NB4 (cell line): ENCODE results near the gene GUCY2D.
A peak's percentile ranks its signal among the peaks of the same experiment; 100 is the strongest.

Experiments used
- DNase-seq: peaks from one replicate; pipeline ENCODE4 v3.0.0; 2010; ENCODE audit warnings: low read depth
- H3K4me3 ChIP-seq: one replicate; pipeline ENCODE4 v1.5.1; 2011; ENCODE audit warnings: mild to moderate bottlenecking, low read depth, low read length, moderate library complexity
- CTCF ChIP-seq: IDR thresholded peaks from one replicate; pipeline ENCODE4 v1.5.1; 2012; ENCODE audit warnings: low read depth, low read length
- MAX ChIP-seq: IDR thresholded peaks from 2 replicates; pipeline ENCODE4 v1.6.1; 2011; ENCODE audit warnings: low read depth, low read length
- MYC ChIP-seq: IDR thresholded peaks from 2 replicates; pipeline ENCODE4 v1.6.1; 2011; ENCODE audit warnings: low read depth, low read length
- POLR2A ChIP-seq: IDR thresholded peaks from 2 replicates; pipeline ENCODE4 v1.6.1; 2011; ENCODE audit warnings: mild to moderate bottlenecking; ENCODE audit not compliant: insufficient read length; ENCODE audit errors: extremely low read depth

Gene GUCY2D

DNA sequence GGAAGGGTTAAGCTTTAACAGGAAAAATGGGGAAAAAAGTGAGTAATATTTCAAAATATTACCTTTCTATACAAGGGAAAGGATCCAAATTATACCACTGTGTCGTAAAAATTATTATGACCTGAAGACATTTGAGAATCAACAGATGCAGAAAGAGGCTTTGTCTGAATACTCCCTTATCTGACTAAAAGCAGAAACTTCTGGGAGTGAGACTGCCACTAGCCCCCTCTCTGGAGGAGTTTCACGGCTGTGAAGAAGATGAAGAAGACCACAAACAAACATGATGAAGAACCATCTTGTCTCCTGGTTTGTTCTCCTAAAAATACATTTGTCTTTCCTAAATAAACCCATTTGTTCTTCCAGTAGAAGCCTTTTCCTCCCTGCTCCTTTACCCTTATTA, 41.0 kb upstream of the GUCY2D start:
- DNase-seq = no peak
- TF ChIP-seq CTCF = no peak
- no peak for TF ChIP-seq MYC
- no peak for TF ChIP-seq MAX
- no peak for TF ChIP-seq POLR2A
- H3K4me3 ChIP-seq = no peak overlapping the region

DNA sequence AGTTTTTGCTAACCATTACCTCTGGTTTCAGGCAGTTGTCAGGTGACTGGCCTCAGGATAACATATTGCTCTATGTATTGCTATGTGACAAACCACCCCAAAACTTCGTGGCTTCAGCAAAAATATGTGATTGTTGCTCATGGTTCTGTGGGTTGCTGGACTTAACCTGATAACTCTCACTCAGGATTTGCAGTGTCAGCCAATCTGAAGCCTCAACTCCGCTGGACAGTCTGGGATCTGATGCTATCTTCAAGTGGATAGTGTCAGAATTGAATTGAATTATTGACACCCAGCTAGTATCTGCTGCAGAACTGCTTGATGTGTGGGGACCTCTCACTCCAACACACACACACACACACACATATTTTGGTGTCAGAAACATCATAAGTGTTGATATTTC, 34.7 kb upstream of the GUCY2D start:
- TF ChIP-seq MYC (no peak), POLR2A (no peak), CTCF (no peak)
- no peak overlapping the region for H3K4me3 ChIP-seq
- DNase-seq = no peak

- no peak overlapping the region for H3K4me3 ChIP-seq
- peak; percentile 81 for DNase-seq
- TF ChIP-seq CTCF = no peak
- TF ChIP-seq POLR2A = no peak
- TF ChIP-seq MYC = peak; percentile 8; the same call in 1 of the 2 replicates
These were observed 33.0 kb upstream of the GUCY2D start for GRCh38 chr17:7969433-7969832.

DNA sequence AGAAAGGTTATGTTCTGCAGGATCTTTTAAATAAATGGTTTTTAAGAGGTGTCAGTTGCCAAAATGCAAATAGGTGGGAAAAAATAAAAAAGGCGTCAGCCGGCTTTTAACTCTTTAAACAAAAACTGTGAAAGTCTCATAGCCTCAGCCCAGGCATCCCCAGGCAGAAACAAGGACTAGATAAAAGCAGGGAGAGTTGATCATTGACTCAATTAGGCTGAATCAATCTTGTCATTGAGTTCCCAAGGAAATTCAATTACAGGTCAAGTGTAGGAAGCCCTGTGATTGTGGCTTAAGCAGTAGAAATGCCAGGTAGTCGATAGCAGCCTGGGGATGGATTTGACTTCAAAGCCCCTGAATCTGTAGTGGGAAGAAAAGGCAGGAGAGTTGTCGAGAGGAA, 30.8 kb upstream of the GUCY2D start:
- H3K4me3 ChIP-seq = no peak overlapping the region
- TF ChIP-seq POLR2A (no peak), MYC (no peak), CTCF (no peak), MAX (no peak)
- no peak for DNase-seq

GRCh38 chr17:7972131-7972785, 30.2 kb upstream of the GUCY2D start:
- DNase-seq = no peak
- TF ChIP-seq CTCF = no peak
- no peak for TF ChIP-seq MYC
- no peak for TF ChIP-seq POLR2A
- no peak for TF ChIP-seq MAX

GRCh38 chr17:7974638-7975131, 27.7 kb upstream of the GUCY2D start:
- TF ChIP-seq CTCF = no peak
- TF ChIP-seq POLR2A = no peak
- TF ChIP-seq MAX = no peak
- no peak for TF ChIP-seq MYC
- H3K4me3 ChIP-seq = no peak overlapping the region
- no peak for DNase-seq

More at GRCh38 chr17:7972131-7972785, 30.2 kb upstream of the GUCY2D start:
- no peak overlapping the region for H3K4me3 ChIP-seq
